Activated CD4-positive, alpha-beta T cell treated with anti-CD3 and anti-CD28 coated beads, Interleukin-2, amount 50 U/mL, for 16 hours (primary cell): Measurements from ENCODE around the gene HAT1.
"Not testable (repeated sequence)": the region's sequence is repeated elsewhere in the genome, so short reads cannot be mapped to it uniquely, and the experiment has no call there.

Experiments used
- DNase-seq: peaks from one replicate; pipeline ENCODE4 v3.0.0-alpha.2; 2020

Gene HAT1

GRCh38 chr2:171983924-171984323 lies 61.7 kb downstream of the HAT1 start:
- DNase-seq, result not testable (repeated sequence)

- no peak for DNase-seq
These were observed 62.8 kb downstream of the HAT1 start for GRCh38 chr2:171985076-171985475.

GRCh38 chr2:171986778-171987177 lies 64.5 kb downstream of the HAT1 start:
- no peak for DNase-seq

- peak; percentile 10 for DNase-seq
These were observed 68.8 kb downstream of the HAT1 start for GRCh38 chr2:171991027-171991426.

- DNase-seq, result no peak
These were observed 73.3 kb downstream of the HAT1 start for GRCh38 chr2:171995586-171995985.

- no peak for DNase-seq
These were observed 73.8 kb downstream of the HAT1 start for GRCh38 chr2:171996021-171996420.

- DNase-seq, result not testable (repeated sequence)
These were observed 74.8 kb downstream of the HAT1 start for GRCh38 chr2:171997031-171997430.

- DNase-seq, result no peak
These were observed 76.9 kb downstream of the HAT1 start for GRCh38 chr2:171999161-171999560.

- peak; percentile 94 for DNase-seq
These were observed 77.6 kb downstream of the HAT1 start, which contains the start of gene METAP1D for GRCh38 chr2:171999604-172000469. Gene METAP1D, plus strand, starts transcription at chr2:171999953. Its CDS starts 17 bp downstream, at chr2:171999970.

- DNase-seq, result no peak
These were observed 78.6 kb downstream of the HAT1 start for GRCh38 chr2:172000696-172001361.

- no peak for DNase-seq
These were observed 85.1 kb downstream of the HAT1 start for GRCh38 chr2:172007372-172007771.

GRCh38 chr2:172009823-172010222 lies 87.6 kb downstream of the HAT1 start:
- DNase-seq, result no peak

- DNase-seq, result peak; percentile 48
These were observed 89.7 kb downstream of the HAT1 start for GRCh38 chr2:172011812-172012575.

- DNase-seq, result no peak
These were observed 90.6 kb downstream of the HAT1 start for GRCh38 chr2:172012677-172013391.

GRCh38 chr2:172013396-172013795 lies 91.1 kb downstream of the HAT1 start:
- no peak for DNase-seq

GRCh38 chr2:172021074-172021931 lies 99.0 kb downstream of the HAT1 start:
- no peak for DNase-seq

GRCh38 chr2:172021955-172022354 lies 99.7 kb downstream of the HAT1 start:
- no peak for DNase-seq

GRCh38 chr2:172031536-172031935 lies 109.3 kb downstream of the HAT1 start:
- no peak for DNase-seq
